Posterior vena cava (tissue), 2 donors: Measurements from ENCODE around the gene SMIM24. TPM values are rescaled to one million over a fixed set of nuclear protein-coding genes. Genes with fewer than 3 reads are reported as not detected.
"Not testable (repeated sequence)": the region's sequence is repeated elsewhere in the genome, so short reads cannot be mapped to it uniquely, and the experiment has no call there.

Experiments
- DNase-seq: peaks from one replicate; pipeline ENCODE4 v3.0.0-alpha.2; 2020; ENCODE audit warnings: low spot score
- intact Hi-C, 2 donors: fragments of 100-400 bp; cut with DNase I; formaldehyde crosslinking; loops; one replicate each; pipeline versions ENCODE4 v1.14.1 to v1.14.2; 2022 to 2023
- total RNA-seq, 2 donors: library from RNA; stranded (reverse); fragmentation: NEBNext Ultra II Directional; extraction: Animal tissue kit (Norgen Biotek cat#: 25700); gene quantifications; one replicate each; pipeline ENCODE4 v1.2.1, GENCODE V29; 2021
- donor health status: DM: yes; HTN: yes; CAD: no.
- donor health status: DM: yes; HTN: yes; CAD: no.

Gene SMIM24
- total RNA-seq, 2 donors from 2014 or later, result not detected

DNA sequence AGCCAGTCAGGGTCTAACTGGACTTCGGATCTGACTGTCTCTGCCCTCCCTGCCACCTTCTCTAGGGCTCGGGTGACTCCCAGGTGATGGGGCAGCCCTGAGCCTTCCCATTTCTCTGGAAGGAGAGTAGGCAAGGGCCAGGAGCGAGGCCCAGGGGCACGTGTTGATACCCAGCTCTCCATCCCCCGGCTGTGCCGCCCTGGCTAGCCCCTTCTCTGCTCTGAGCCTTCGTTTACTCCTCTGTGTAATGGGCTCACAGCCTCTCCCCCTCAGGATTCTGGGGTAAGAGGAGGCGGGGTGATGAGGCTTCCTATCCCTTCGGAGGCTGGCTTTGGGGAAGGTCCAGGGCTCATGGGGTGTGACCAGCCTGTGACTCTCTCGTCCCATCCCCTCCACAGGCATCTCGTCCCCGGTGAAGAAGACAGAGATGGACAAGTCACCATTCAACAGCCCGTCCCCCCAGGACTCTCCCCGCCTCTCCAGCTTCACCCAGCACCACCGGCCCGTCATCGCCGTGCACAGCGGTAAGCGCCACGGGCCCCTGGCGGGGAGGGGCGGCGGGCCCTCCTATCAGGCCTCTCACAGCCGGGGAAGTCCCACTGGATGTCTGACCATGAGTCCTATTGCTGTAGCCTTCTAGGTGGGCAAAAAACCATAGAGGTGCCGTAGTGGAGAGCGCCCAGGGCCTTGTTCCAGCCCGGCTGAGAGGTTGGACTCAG, 31.6 kb downstream of the SMIM24 start:
- intact Hi-C loops, result no loop called here
- DNase-seq, result no peak

DNA sequence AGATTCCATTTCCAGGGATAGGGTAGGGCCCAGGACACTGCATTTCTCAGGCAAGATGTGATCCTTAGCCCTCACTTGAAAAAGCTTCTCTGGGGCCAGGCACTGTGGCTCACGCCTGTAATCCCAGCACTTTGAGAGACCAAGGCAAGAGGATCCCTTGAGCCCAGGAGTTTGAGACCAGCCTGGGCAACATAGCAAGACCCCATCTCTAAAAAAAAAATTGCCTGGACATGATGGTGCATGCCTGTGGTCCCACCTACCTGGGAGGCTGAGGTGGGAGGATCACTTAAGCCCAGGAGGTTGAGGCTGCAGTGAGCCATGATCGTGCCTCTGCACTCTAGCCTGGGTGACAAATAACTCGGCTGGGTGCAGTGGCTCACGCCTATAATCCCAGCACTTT, 33.7 kb downstream of the SMIM24 start:
- DNase-seq, intact Hi-C loops: not testable (repeated sequence)

GRCh38 chr19:3444695-3445234, 35.6 kb downstream of the SMIM24 start:
- DNase-seq, result no peak
- intact Hi-C loops, result no loop called here

- intact Hi-C loops, result no loop called here
- DNase-seq, result peak; percentile 94
These were observed 36.3 kb downstream of the SMIM24 start for GRCh38 chr19:3443840-3444694.

GRCh38 chr19:3442487-3443071, 37.7 kb downstream of the SMIM24 start:
- DNase-seq, result no peak
- intact Hi-C loops, result no loop called here

DNA sequence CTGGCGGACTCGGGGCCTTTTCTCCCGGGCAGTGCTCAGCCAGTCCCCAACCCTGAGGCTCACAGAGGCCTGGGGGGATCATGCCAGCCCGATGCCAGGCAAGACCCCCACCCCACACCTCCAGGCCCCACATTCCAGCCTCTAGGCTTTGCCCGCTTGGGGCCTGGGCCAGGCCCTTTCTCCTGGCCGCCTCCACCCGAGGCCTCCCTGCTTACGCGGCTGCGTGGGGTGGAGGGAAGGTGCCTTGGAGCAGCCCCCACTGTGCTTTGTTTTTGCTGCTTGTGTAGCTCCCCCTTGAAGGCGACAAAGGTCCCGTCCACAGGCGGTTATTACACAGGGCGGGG, 38.4 kb downstream of the SMIM24 start:
- DNase-seq, result no peak

DNA sequence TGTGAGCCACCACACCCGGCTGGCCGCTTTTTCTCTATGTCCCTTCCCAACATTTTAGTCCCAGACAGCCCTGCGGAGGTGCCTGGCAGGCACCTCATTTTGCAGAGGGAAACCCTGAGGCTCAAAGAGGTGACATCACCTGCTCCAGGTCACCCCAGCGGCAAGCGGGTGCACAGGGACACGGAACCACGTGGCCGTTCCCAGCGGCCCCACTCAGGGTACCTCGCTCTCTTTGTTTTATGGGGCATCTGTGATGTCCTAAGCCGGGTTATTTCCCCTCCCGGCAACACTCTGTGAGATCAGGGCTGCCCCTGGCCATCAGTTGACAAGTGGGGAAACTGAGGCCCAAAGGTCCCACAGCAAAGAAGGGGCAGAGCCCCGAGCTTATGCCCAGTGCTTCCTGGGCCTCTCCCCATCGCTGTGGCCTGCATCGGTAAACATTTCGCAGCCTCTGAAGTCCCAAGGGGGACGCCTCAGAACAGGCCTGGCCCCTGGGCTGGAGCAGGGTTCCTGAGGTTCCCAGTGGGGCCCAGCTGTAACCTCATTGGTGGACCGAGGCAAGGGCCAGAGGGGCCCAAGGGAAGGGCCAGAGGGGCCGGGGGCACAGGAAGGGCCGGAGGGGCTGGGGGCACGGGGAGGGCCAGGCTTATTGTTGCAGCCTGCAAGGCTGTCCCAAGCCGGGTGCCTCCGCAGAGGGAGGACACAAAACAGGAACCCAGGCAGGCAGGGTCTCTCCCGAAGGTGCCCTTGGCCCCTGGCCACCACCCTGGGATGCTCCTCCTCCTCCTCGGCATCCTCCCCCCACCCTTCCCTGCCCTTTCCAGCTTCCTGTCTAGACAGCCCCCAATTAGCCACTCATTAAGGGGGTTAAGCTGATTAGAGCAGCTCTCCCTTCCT, 39.0 kb downstream of the SMIM24 start:
- DNase-seq, result no peak
- intact Hi-C loops, result no loop called here

More for the DNA sequence above, 38.4 kb downstream of the SMIM24 start:
- intact Hi-C loops, result no loop called here

DNA sequence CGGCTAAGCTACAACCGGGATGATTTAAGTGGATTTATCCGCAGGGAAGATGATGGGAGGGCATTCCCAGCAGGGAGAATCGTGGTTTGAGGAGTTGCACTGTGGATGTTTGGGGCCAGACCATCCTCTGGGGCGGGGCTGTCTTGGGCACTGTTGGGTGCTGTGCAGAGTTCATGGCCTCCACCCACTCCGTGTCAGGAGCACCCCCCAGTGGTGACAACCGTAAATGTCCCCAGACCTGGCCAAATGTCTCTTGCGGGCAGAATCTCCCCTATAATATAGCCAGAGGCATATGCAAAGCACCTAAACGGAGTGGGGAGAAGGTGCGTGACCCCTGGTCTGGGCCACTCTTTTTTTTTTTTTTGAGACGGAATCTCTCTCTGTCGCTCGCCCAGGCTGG, 40.2 kb downstream of the SMIM24 start:
- DNase-seq, result no peak
- intact Hi-C loops, result no loop called here

GRCh38 chr19:3434630-3435553, 45.4 kb downstream of the SMIM24 start:
- intact Hi-C loops, result loop anchor here (5.0 kb wide), 2 partner anchors 37 to 98 kb away; no protein-coding TSS in a partner anchor
- DNase-seq, result peak; percentile 99

DNA sequence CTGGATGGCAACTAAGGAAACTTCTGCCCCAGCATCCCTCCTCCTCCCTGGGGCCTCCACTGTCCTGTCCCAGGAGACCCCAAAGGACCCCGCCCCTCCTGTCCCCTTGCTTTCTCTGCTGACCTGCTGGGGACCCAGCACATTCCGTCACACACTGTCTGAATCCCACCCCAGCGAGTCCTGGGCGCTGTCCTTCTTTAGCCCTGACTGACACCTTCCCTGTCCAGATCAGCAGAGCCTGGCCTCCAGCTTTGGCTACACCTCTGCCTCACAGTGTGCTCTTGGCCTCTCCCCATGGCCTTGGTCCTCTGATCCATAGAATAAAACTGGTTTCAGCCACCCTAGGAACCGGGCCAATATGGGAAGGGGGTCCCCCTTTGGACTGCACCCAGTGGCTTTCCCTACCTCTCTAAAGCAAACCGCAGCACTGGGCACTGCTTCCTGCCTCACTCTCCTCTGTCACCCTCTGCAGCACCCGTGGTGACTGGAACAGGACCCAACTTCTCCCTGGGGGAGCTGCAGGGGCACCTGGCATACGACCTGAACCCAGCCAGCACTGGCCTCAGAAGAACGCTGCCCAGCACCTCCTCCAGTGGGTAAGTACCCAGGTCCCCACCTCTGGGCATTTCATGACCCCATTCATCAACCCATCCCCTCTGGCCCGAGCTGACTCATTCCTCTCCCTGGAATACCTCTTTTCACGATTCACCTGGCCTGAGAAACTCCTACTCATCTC, 46.4 kb downstream of the SMIM24 start:
- DNase-seq, result no peak
- intact Hi-C loops, result loop anchor here (5.0 kb wide), 2 partner anchors 38 to 97 kb away; no protein-coding TSS in a partner anchor

- intact Hi-C loops, result loop anchor here (5.0 kb wide), 2 partner anchors 39 to 96 kb away; no protein-coding TSS in a partner anchor
- no peak for DNase-seq
These were observed 47.0 kb downstream of the SMIM24 start for GRCh38 chr19:3433313-3433712.

GRCh38 chr19:3431760-3432397, 48.4 kb downstream of the SMIM24 start:
- intact Hi-C loops, result loop anchor here (5.0 kb wide), 2 partner anchors 40 to 95 kb away; no protein-coding TSS in a partner anchor
- DNase-seq, result no peak

DNA sequence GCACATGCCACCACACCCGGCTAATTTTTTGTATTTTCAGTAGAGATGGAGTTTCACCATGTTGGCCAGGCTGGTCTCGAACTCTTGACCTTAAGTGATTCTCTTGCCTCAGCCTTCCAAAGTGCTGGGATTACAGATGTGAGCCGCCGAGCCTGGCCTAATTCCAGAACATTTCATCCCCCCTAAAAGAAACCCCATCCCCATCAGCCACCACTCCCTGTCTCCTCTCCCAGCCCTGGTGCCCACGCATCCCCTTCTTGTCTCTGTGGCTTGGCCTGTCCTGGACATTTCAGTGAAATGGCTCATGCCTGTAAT, 50.0 kb downstream of the SMIM24 start:
- not testable (repeated sequence) for DNase-seq
- intact Hi-C loops, result loop anchor here (5.0 kb wide), 2 partner anchors 42 to 93 kb away; no protein-coding TSS in a partner anchor

DNA sequence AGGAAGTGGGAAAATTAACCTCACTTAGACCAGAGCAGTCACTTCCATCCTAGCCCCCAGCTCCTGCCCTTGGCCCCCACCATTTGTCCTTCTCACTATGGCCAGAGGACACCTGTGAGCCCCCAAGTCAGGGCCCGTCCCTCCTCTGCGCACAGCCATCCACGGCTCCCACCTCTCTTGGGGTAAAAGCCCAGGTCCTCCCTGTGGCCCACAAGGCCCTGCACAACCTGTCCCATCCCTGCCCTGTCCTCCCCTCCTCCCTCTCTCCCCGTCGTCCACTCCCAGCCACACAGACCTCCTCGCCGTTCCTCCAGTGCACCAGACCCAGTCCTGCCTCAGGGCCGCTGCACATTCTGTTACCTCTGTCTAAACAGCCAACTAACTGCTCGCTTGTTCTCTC, 53.9 kb downstream of the SMIM24 start:
- intact Hi-C loops, result loop anchor here (5.0 to 10.0 kb wide), 2 partner anchors 52 to 59 kb away; partner anchors contain the start of gene NFIC (in 1 of the 2)
- DNase-seq, result no peak
